ENCODE results near the gene CH25H.

DNA sequence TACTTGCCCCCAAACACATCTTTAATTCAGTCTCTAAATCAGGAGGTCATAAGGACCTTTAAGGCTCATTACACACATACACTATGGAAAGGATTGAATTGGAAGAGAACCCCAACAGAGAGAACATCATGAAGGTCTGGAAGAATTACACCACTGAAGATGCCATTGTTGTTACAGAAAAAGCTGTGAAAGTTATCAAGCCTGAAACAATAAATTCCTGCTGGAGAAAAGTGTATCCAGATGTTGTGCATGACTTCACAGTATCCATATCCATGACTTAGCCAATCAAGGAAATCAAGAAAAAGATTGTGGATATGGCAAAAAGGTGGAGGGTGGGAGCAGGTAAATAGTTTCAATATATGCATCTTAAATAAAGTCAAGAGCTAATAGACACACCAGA is 30.7 kb upstream of the CH25H start:
- no peak for TF ChIP-seq CTCF (IDR thresholded peaks at IDR 0.05)
- no peak for TF ChIP-seq POLR2AphosphoS5 (IDR thresholded peaks at IDR 0.05)
